ENCODE results near the gene BCAP31.

GRCh38 chrX:153650959-153651358, 73.2 kb downstream of the BCAP31 start:
- TF ChIP-seq CTCF (IDR thresholded peaks at IDR 0.05) (no peak), POLR2A (IDR thresholded peaks at IDR 0.05) (no peak)
